Endodermal cell (in vitro differentiated cells): ENCODE data around the gene ZNF662. TPM values are rescaled to one million over a fixed set of nuclear protein-coding genes. Genes with fewer than 3 reads are reported as not detected.
A peak's percentile ranks its signal among the peaks of the same experiment; 100 is the strongest.

Experiments used
- DNase-seq: peaks from one replicate; pipeline ENCODE4 v3.0.0-alpha.2; 2017
- H3K27ac ChIP-seq: 2 replicates; pipeline ENCODE4 v1.5.1; 2013; ENCODE audit warnings: mild to moderate bottlenecking, low read depth, low read length, moderate library complexity
- H3K27me3 ChIP-seq: 2 replicates; pipeline ENCODE4 v1.6.1; 2013; ENCODE audit warnings: mild to moderate bottlenecking, low read length, moderate library complexity; ENCODE audit not compliant: insufficient read depth, control insufficient read depth, poor library complexity, severe bottlenecking
- H3K36me3 ChIP-seq: 2 replicates; pipeline ENCODE4 v1.7.0; 2013; ENCODE audit warnings: mild to moderate bottlenecking, low read length, moderate library complexity; ENCODE audit not compliant: control insufficient read depth, insufficient read depth
- H3K4me1 ChIP-seq: one replicate; pipeline ENCODE4 v1.7.0; 2013; ENCODE audit warnings: low read length; ENCODE audit not compliant: control insufficient read depth, insufficient read depth
- H3K4me3 ChIP-seq: 2 replicates; pipeline ENCODE4 v1.5.1; 2013; ENCODE audit warnings: mild to moderate bottlenecking, low read length, moderate library complexity
- H3K9ac ChIP-seq: 2 replicates; pipeline ENCODE4 v1.6.1; 2013; ENCODE audit warnings: mild to moderate bottlenecking, low read length, moderate library complexity; ENCODE audit not compliant: poor library complexity, severe bottlenecking; ENCODE audit errors: extremely low read depth
- H3K9me3 ChIP-seq: 2 replicates; pipeline ENCODE4 v1.6.1; 2013; ENCODE audit warnings: mild to moderate bottlenecking, low read length, moderate library complexity; ENCODE audit not compliant: control insufficient read depth
- H3K27ac Mint-ChIP-seq: 2 replicates; pipeline ENCODE4 v1.8.0; 2020; ENCODE audit warnings: mixed read lengths
- H3K27me3 Mint-ChIP-seq: 2 replicates; pipeline ENCODE4 v1.8.0; 2021; ENCODE audit warnings: mild to moderate bottlenecking, mixed read lengths; ENCODE audit not compliant: insufficient read depth
- H3K36me3 Mint-ChIP-seq: 2 replicates; pipeline ENCODE4 v1.8.0; 2020; ENCODE audit warnings: low read depth, mixed read lengths
- H3K4me1 Mint-ChIP-seq: 2 replicates; pipeline ENCODE4 v1.8.0; 2020; ENCODE audit warnings: mixed read lengths
- H3K4me3 Mint-ChIP-seq: 2 replicates; pipeline ENCODE4 v1.8.0; 2020; ENCODE audit warnings: mild to moderate bottlenecking, moderate library complexity, mixed read lengths
- H3K9me3 Mint-ChIP-seq: 2 replicates; pipeline ENCODE4 v1.8.0; 2020; ENCODE audit warnings: mild to moderate bottlenecking, mixed read lengths
- CTCF ChIP-seq: fragments of 200-600 bp; sonication (generic); conservative IDR thresholded peaks from 2 replicates; pipeline ENCODE4 v1.5.0; 2021; ENCODE audit warnings: antibody characterized with exemption, mild to moderate bottlenecking
- WGBS, 2 experiments: methylation state at CpG; one replicate each; pipeline versions ENCODE4 v1.1.5 to v1.1.7; 2013; ENCODE audit warnings: missing lambda C conversion rate in 2 of 2, mixed read lengths in 1 of 2; ENCODE audit not compliant: insufficient coverage in 1 of 2, insufficient read length in 1 of 2; 5-methylcytosine and 5-hydroxymethylcytosine counted together
- total RNA-seq, 2 donors: library from RNA; stranded (reverse); fragmentation: NEBNext Ultra II Directional in 1 of 2; extraction: Animal tissue kit (Norgen Biotek cat#: 25700) in 1 of 2; gene quantifications; 2 replicates in 1 of 2; 3 replicates in 1 of 2; pipeline ENCODE4 v1.2.1, GENCODE V29; 2021

Gene ZNF662
- total RNA-seq, 2 donors from 2014 or later = 1.8 TPM; not detected in 1

GRCh38 chr3:42942693-42943092, 36.8 kb downstream of the ZNF662 start:
- Histone ChIP-seq H3K9ac (no peak overlapping the region), H3K4me3 (no peak overlapping the region), H3K36me3 (no peaks in the 10 kb centered on the region), H3K27me3 (no peaks in the 10 kb centered on the region), H3K27ac (no peak overlapping the region), H3K9me3 (no peaks in the 10 kb centered on the region), H3K4me1 (no peaks in the 10 kb centered on the region)
- DNase-seq = no peak
- Mint-ChIP-seq H3K27me3 (no peaks in the 10 kb centered on the region), H3K4me1 (no peaks in the 10 kb centered on the region), H3K4me3 (no peak overlapping the region), H3K9me3 (no peaks in the 10 kb centered on the region), H3K27ac (no peak overlapping the region), H3K36me3 (no peaks in the 10 kb centered on the region)
- TF ChIP-seq CTCF = no peak
- 88% methylated on average over 1 of the region's 1 CpG; no CpG with 5 or more reads in 1 of the 2 experiments for WGBS, 2 experiments

GRCh38 chr3:42946050-42946449, 40.1 kb downstream of the ZNF662 start:
- H3K9me3 Mint-ChIP-seq = no peaks in the 10 kb centered on the region
- no peak overlapping the region for H3K27ac Mint-ChIP-seq
- Histone ChIP-seq H3K4me3 (no peak overlapping the region), H3K36me3 (no peaks in the 10 kb centered on the region), H3K27me3 (no peaks in the 10 kb centered on the region), H3K9me3 (no peaks in the 10 kb centered on the region), H3K27ac (no peak overlapping the region), H3K9ac (no peak overlapping the region), H3K4me1 (no peaks in the 10 kb centered on the region)
- no peak overlapping the region for H3K4me3 Mint-ChIP-seq
- no peak for DNase-seq
- TF ChIP-seq CTCF = no peak
- WGBS, 2 experiments = 78 to 84% methylated on average over 4 to 5 of the region's 5 CpGs
- no peaks in the 10 kb centered on the region for H3K4me1 Mint-ChIP-seq
- H3K36me3 Mint-ChIP-seq = no peaks in the 10 kb centered on the region
- peaks cover 11% of the 10 kb centered on the region for H3K27me3 Mint-ChIP-seq

GRCh38 chr3:42957573-42957972, 51.6 kb downstream of the ZNF662 start:
- H3K4me3 Mint-ChIP-seq = no peak overlapping the region
- no peak overlapping the region for H3K9ac ChIP-seq
- no peak overlapping the region for H3K4me3 ChIP-seq
- H3K27ac Mint-ChIP-seq = no peak overlapping the region
- H3K27me3 Mint-ChIP-seq = peaks cover 18% of the 10 kb centered on the region
- H3K9me3 ChIP-seq = no peaks in the 10 kb centered on the region
- 82% methylated on average over 3 of the region's 3 CpGs; no CpG with 5 or more reads in 1 of the 2 experiments for WGBS, 2 experiments
- H3K27me3 ChIP-seq = no peaks in the 10 kb centered on the region
- DNase-seq = no peak
- H3K9me3 Mint-ChIP-seq = peaks cover 2% of the 10 kb centered on the region
- no peaks in the 10 kb centered on the region for H3K4me1 Mint-ChIP-seq
- H3K36me3 ChIP-seq = no peaks in the 10 kb centered on the region
- H3K36me3 Mint-ChIP-seq = no peaks in the 10 kb centered on the region
- H3K4me1 ChIP-seq = no peaks in the 10 kb centered on the region
- no peak overlapping the region for H3K27ac ChIP-seq
- TF ChIP-seq CTCF = peak; percentile 70
